WERI-Rb-1 (cell line): ENCODE results near the gene SHC2.
"Not testable (repeated sequence)": the region's sequence is repeated elsewhere in the genome, so short reads cannot be mapped to it uniquely, and the experiment has no call there.

Experiments
- DNase-seq: peaks from one replicate; pipeline ENCODE4 v3.0.0-alpha.2; 2020
- H3K27ac ChIP-seq: fragments of 250-450 bp; sonication (Bioruptor Pico); 2 replicates; pipeline ENCODE4 v1.5.1; 2020; ENCODE audit warnings: mild to moderate bottlenecking, moderate library complexity
- H3K27me3 ChIP-seq: fragments of 250-450 bp; sonication (Bioruptor Pico); 2 replicates; pipeline ENCODE4 v1.5.1; 2021; ENCODE audit warnings: mild to moderate bottlenecking, low read depth, moderate library complexity; ENCODE audit not compliant: insufficient read depth, severe bottlenecking
- H3K36me3 ChIP-seq: fragments of 250-450 bp; sonication (Bioruptor Pico); 2 replicates; pipeline ENCODE4 v1.5.1; 2020; ENCODE audit warnings: mild to moderate bottlenecking, moderate library complexity
- H3K4me3 ChIP-seq: 2 replicates; pipeline ENCODE4 v1.5.1; 2011; ENCODE audit warnings: low read depth, mild to moderate bottlenecking, control low read depth, low read length
- H3K9me3 ChIP-seq: fragments of 250-450 bp; sonication (Bioruptor Pico); 2 replicates; pipeline ENCODE4 v1.5.1; 2021; ENCODE audit warnings: mild to moderate bottlenecking, moderate library complexity; ENCODE audit not compliant: severe bottlenecking
- CTCF ChIP-seq: IDR thresholded peaks from 2 replicates; pipeline ENCODE4 v1.5.1; 2011; ENCODE audit warnings: low read depth, mild to moderate bottlenecking, control low read depth, inconsistent platforms, low read length

SHC2 gene

DNA sequence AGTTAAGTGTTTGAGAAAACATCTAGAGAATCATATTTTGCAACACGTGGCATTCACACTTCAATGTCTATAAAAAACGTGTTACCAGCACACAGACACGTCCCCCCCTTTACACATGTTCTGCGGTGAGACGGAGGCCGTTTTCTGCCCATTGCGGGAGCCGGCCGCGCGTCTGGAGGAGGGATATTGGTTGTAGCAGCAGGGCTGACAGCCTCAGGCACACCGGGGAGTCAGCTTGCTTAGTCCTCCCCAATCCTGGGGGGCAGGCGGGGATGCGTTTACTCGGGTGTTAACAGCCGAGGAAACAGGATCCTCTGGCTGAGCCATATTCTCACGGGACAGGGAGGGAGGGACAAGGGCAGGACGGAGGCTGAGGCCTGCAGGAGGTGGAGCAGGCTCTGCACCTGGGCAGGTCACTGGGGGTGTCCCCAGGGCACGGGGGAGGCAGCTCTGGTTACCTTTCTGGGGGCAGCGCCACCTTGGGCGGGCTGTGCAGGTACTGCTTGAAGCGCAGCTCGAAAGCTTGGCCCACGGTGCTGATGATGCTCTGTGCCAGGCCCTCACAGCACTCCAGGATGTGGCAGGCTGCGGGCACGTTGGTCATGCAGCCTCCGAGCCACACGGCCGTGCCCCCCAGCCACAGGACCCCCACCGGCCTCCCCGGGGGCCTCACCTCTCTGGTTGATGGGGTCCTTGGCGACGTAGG lies 25.0 kb downstream of the SHC2 start:
- Histone ChIP-seq H3K36me3 (peaks cover 12% of the 10 kb centered on the region), H3K4me3 (no peak overlapping the region), H3K27ac (no peak overlapping the region), H3K27me3 (no peaks in the 10 kb centered on the region), H3K9me3 (no peaks in the 10 kb centered on the region)
- peak; percentile 21 for DNase-seq
- no peak for TF ChIP-seq CTCF

DNA sequence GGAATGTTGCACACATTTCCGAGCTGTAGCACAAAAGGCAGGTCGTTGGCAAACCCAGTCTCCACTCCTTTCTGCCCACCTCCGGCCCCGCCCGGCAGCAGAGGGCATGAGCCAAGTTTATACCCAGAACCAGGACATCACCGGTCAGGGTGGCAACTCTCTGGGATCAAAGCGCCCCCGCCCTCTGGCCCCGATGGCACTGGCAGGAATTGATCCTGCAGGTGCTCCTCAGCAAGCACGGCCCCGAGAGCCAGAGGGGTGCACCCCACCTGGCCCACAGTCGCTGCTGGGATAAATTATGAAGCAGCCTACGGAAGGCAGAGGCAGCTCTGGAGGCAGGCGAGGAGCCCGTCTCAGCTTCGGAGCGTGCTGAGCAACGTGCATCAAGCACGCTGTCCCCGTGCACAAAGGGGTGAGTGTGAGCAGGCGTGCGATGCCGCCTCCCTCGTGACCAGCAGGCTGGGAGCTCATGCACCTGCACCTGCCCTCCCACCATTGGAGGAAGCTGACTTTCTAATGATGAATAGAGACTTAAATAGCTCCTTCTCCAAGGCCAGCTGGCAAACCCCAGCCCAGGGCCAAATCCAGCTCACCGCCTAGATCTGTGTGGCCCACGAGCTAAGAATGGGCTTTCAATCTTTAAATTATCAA lies 25.7 kb downstream of the SHC2 start:
- Histone ChIP-seq H3K27me3 (no peaks in the 10 kb centered on the region), H3K9me3 (no peaks in the 10 kb centered on the region), H3K27ac (no peak overlapping the region), H3K36me3 (peaks cover 13% of the 10 kb centered on the region), H3K4me3 (no peak overlapping the region)
- DNase-seq = no peak
- no peak for TF ChIP-seq CTCF

- Histone ChIP-seq H3K4me3 (no peak overlapping the region), H3K27me3 (no peaks in the 10 kb centered on the region), H3K36me3 (peaks cover 13% of the 10 kb centered on the region), H3K27ac (no peak overlapping the region), H3K9me3 (no peaks in the 10 kb centered on the region)
- DNase-seq = no peak
- no peak for TF ChIP-seq CTCF
Observed at GRCh38 chr19:434152-434960, 26.5 kb downstream of the SHC2 start.

DNA sequence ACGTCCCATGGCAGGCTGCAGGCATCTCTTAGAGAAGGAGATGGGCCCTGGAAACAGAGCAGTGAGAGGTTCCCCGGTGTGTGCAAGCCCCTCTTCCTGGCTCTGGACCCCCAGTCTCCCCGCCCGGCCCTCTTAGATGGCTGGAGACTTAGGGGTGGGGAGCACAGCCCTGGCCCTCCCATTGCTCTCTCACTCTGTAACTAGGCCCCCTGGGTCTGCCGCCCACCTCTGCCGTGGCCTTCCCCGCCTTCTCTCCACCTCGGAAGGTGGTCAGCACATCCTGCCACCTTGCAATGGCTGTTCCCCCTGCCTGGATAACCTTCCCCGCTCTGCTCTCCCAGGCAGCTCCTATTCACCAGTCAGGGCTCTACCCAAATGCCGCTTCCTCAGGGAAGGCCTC lies 30.1 kb downstream of the SHC2 start:
- Histone ChIP-seq H3K27me3 (no peaks in the 10 kb centered on the region), H3K9me3 (no peaks in the 10 kb centered on the region), H3K36me3 (peaks cover 14% of the 10 kb centered on the region), H3K4me3 (no peak overlapping the region), H3K27ac (no peak overlapping the region)
- no peak for TF ChIP-seq CTCF
- DNase-seq = no peak

- TF ChIP-seq CTCF = no peak
- H3K27me3 ChIP-seq = no peaks in the 10 kb centered on the region
- no peak for DNase-seq
- peaks cover 5% of the 10 kb centered on the region for H3K36me3 ChIP-seq
- H3K27ac ChIP-seq = no peak overlapping the region
- no peaks in the 10 kb centered on the region for H3K9me3 ChIP-seq
- no peak overlapping the region for H3K4me3 ChIP-seq
Observed at GRCh38 chr19:428149-428548, 32.7 kb downstream of the SHC2 start.

DNA sequence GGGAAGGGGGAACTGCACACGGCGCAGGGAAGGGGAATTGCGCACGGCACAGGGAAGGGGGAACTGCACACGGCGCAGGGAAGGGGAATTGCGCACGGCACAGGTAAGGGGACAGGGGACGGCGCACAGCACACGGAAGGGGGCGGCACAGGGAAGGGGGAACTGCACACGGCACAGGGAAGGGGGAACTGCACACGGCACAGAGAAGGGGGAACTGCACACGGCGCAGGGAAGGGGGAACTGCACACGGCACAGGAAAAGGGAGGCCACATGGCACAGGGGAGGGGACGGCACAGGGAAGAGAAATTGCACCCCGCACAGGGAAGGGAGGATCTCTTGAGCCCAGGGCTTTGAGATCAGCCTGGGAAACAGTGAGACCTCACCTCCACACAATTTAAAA lies 33.2 kb downstream of the SHC2 start:
- not testable (repeated sequence) for DNase-seq, H3K36me3 ChIP-seq, H3K27me3 ChIP-seq, H3K9me3 ChIP-seq, H3K4me3 ChIP-seq, H3K27ac ChIP-seq
